ENCODE measurements around the gene C5orf22.

C5orf22 gene

DNA sequence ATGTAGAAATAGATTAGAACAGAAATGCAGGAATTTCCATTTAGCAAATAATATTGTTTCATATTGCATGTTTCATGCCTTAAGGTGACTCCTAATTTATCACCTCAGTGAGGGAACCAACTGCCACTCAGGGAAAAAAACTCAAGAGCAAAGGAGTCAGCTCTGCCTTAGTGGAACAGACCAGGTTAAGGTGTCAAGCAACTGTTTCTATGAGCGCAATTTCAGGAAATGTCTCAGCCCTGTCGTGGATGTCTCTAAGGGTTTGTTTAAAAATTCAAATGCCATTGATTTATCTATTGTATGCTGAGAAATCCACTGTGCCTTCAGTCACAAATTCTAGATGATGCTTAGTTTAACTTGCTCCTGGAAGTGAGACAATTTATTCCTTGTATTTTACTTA is 72.1 kb downstream of the C5orf22 start:
- Histone ChIP-seq H3K9me3 (ENCODE audit: control insufficient read depth, insufficient read depth, low read depth, low read length) (no peaks in the 10 kb centered on the region), H3K9ac (ENCODE audit: low read length) (no peak overlapping the region), H3K27me3 (ENCODE audit: control insufficient read depth, insufficient read depth, low read length) (no peaks in the 10 kb centered on the region), H3K27ac (ENCODE audit: low read depth, low read length) (no peak overlapping the region), H3K36me3 (ENCODE audit: control insufficient read depth, insufficient read depth, low read length) (no peaks in the 10 kb centered on the region), H3K4me3 (ENCODE audit: low read depth, low read length) (no peak overlapping the region), H3K4me1 (ENCODE audit: control insufficient read depth, insufficient read depth, low read length) (no peaks in the 10 kb centered on the region)

- Histone ChIP-seq H3K4me3 (ENCODE audit: low read depth, low read length) (no peak overlapping the region), H3K9ac (ENCODE audit: low read length) (no peak overlapping the region), H3K4me1 (ENCODE audit: control insufficient read depth, insufficient read depth, low read length) (no peaks in the 10 kb centered on the region), H3K36me3 (ENCODE audit: control insufficient read depth, insufficient read depth, low read length) (no peaks in the 10 kb centered on the region), H3K27me3 (ENCODE audit: control insufficient read depth, insufficient read depth, low read length) (no peaks in the 10 kb centered on the region), H3K9me3 (ENCODE audit: control insufficient read depth, insufficient read depth, low read depth, low read length) (no peaks in the 10 kb centered on the region), H3K27ac (ENCODE audit: low read depth, low read length) (no peak overlapping the region)
These were observed 72.5 kb downstream of the C5orf22 start for GRCh38 chr5:31604644-31605043.

All from HUES6 (cell line).